Measurements from ENCODE around the gene ZPR1. TPM values are rescaled to one million over a fixed set of nuclear protein-coding genes. Genes with fewer than 3 reads are reported as not detected.

ZPR1 gene
- total RNA-seq, 1 donor, result 29.4 TPM

DNA sequence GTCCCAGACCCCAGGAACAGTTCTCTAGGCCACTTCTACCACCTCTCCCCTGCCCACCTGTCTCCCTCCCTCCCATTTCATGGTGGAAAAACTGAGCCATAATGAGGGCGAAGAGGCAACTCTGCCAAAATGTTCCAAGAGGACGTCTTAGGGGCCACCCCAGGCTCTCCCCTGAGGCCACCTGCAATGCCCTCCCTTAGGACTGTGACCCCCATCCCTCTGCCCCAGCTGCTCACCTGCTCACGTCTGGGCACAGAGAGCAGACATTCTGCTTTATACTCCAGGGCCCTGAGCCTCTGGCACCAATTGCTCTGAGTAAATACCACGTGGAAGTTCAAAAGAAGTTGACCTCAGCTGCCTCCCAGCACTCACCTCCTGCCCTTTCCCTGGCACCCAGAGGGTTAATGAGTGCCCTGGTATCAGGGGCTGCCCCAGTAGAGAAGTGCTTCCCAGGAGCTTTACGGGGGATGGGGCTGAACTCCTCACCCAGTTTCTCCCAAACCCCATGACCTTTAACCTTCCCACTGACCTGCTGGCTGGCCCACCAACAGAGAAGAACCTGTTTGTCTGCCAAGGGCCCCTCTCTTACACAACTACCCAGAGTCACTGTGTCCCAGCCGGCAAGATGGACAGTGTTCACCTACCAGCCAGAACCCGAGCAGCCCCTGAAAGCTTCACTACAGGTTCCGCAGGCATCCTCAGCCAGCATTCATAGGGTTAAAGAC, 4.5 kb upstream of the ZPR1 start:
- no peak for DNase-seq (ENCODE audit: low read depth)
- H3K4me3 ChIP-seq (ENCODE audit: low read depth, low read length), result no peak overlapping the region
- TF ChIP-seq, protein P1, sequence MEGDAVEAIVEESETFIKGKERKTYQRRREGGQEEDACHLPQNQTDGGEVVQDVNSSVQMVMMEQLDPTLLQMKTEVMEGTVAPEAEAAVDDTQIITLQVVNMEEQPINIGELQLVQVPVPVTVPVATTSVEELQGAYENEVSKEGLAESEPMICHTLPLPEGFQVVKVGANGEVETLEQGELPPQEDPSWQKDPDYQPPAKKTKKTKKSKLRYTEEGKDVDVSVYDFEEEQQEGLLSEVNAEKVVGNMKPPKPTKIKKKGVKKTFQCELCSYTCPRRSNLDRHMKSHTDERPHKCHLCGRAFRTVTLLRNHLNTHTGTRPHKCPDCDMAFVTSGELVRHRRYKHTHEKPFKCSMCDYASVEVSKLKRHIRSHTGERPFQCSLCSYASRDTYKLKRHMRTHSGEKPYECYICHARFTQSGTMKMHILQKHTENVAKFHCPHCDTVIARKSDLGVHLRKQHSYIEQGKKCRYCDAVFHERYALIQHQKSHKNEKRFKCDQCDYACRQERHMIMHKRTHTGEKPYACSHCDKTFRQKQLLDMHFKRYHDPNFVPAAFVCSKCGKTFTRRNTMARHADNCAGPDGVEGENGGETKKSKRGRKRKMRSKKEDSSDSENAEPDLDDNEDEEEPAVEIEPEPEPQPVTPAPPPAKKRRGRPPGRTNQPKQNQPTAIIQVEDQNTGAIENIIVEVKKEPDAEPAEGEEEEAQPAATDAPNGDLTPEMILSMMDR (IDR thresholded peaks at IDR 0.05; ENCODE audit: insufficient read depth, low read depth, low read length), result no peak

DNA sequence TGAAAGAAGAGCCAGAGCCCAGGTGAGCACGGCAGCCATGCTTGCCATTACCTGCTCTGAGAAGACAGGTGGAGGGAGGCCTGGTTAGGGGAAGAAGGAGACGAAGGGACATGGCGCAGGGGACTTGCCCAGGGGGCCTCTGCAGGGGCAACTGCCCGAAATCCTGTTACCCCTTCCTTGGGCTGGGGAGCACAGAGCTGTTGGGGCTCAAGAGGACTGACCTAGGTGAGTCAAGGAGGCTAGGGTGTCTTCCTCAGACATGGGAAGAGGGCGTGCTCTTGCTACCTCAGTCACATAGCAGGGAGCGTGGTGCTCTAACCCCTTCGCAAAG, 4.0 kb upstream of the ZPR1 start, which contains the start of gene APOA5:
Gene APOA5 (minus strand): TSS at position 67 of the 331 bp plus-strand sequence. CDS start 19 bp downstream, at position 48.
- no peak for DNase-seq (ENCODE audit: low read depth)
- TF ChIP-seq, protein P1 (IDR thresholded peaks at IDR 0.05; ENCODE audit: insufficient read depth, low read depth, low read length), result no peak
- no peak within 1 kb of the TSS for H3K4me3 ChIP-seq (ENCODE audit: low read depth, low read length)

DNA sequence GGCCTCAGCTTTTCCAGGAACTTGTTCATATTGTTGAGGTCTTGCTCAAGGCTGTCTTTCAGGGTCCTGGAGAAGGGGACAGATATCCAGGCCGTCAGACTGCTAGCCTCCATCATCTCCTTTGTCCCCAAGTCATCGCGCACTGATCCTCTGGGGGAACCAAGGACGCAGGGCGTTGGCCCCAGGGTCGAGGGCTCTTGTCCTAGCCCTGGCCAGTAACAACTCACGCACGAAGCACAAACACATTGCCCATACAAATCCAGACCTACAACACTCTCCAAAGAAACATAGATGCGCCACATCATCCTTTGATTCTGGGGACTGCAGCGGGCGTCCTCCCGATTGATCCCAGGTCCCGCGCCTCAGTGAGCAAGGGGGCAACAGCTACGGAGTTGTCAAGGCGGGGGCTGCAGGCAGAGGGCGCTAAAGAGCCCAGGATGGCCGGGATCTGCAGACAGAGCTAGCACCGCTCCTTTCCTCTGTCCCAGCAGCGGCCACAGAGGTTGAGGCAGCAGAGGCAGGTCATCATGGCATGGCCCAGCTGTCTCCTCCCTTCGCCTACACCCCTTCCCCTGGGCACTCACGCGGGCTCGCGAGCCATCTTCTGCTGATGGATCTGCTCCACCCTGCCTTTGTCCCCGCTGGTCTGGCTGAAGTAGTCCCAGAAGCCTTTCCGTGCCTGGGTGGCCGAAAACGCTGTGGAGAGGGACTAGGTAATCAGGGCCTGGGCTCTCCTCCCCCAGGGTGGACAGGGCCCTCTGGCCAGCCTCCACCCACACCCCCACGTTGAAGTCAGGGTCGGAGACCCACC, 3.4 kb upstream of the ZPR1 start:
- DNase-seq (ENCODE audit: low read depth), result peak; percentile 67
- no peak overlapping the region for H3K4me3 ChIP-seq (ENCODE audit: low read depth, low read length)
- TF ChIP-seq, protein P1 (IDR thresholded peaks at IDR 0.05; ENCODE audit: insufficient read depth, low read depth, low read length), result peak; percentile 89

DNA sequence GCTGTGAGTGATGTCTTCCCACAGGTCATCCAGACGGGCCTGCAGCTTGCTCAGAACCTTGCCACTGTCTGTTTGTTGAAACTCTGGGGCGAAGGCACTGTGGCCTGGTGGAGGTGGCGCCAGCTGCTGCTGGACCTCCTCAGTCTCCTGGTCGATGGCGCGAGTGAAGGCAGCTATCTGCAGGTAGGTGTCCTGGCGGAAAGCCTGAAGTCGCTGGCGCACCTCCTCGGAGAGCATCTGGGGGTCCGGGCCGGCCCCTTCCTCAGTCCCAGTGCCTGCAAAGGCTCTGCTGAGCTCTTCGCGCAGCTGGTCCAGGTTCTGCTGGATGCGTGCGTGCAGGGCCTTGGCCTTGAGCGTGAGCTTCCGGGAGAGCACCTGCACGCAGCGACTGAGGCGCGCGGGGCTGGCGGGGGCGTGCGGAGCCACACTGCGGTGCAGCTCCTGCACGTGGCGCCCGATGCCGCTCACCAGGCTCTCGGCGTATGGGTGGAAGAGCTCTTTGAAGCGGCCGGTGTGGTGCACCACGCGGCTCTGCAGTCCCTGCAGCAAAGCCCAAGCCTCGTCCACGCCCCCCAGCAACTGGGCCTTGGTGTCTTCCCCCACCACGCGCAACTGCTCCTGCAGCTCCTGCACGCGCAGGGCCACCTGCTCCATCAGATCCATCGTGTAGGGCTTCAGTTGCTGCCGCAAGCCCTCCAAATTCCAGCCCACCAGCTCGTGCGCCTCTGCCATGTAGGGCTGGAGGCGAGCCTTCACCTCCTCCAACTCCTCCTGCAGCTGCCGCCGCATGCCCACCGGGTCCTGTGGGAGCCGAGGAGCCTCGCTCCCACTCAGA, 2.6 kb upstream of the ZPR1 start:
- DNase-seq (ENCODE audit: low read depth), result no peak
- H3K4me3 ChIP-seq (ENCODE audit: low read depth, low read length), result no peak overlapping the region
- TF ChIP-seq, protein P1 (IDR thresholded peaks at IDR 0.05; ENCODE audit: insufficient read depth, low read depth, low read length), result no peak

DNA sequence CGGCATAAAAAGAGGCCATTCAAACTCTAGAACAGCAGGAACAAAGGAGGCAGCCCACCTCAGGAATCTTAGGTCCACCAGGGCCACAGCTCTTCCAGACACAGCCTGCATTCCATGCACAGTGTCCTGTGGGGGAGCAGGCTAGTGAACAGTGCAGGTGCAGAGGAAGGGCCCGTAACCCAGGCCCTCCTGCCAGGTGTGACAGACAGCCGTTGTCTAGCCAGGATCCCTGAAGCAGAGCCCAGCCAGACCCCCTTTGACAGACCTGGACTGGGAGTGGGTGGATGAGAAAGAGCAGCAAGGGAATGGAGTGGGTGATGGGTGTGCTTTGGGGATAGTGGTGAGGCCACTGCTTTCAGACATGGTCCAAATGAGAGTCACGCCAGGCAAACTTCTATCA, 1.2 kb upstream of the ZPR1 start:
- TF ChIP-seq, protein P1 (IDR thresholded peaks at IDR 0.05; ENCODE audit: insufficient read depth, low read depth, low read length), result no peak
- no peak for DNase-seq (ENCODE audit: low read depth)
- H3K4me3 ChIP-seq (ENCODE audit: low read depth, low read length), result no peak overlapping the region

DNA sequence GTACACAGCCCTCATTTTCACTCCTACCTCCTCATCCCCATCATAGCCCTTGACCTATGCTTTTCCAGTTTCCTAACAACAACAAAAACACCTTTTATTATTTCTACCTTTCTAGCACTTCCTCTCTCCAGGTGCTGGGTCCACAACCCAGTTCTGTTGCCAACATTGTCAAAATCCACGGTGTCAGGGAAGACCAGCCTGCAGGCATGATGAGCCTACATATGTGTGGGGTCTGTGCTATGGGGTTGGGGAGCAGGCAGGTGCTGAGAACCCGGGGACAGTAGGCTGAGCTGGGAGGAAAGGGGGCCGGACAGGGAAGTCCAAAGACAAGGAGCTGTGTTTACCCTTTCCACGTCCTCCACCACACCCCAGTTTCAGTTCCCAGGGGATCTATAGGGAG, 711 bp upstream of the ZPR1 start:
- DNase-seq (ENCODE audit: low read depth), result no peak
- TF ChIP-seq, protein P1 (IDR thresholded peaks at IDR 0.05; ENCODE audit: insufficient read depth, low read depth, low read length), result no peak
- peak overlapping the region; percentile 90 for H3K4me3 ChIP-seq (ENCODE audit: low read depth, low read length)
